GM18517 (cell line): ENCODE measurements around the gene FBXL13.
"Not testable (repeated sequence)": the region's sequence is repeated elsewhere in the genome, so short reads cannot be mapped to it uniquely, and the experiment has no call there.

Experiments
- ATAC-seq: cut with Tn5 transposase; IDR thresholded peaks from one replicate; pipeline ENCODE4 v1.9.1; 2021; ENCODE audit warnings: mild to moderate bottlenecking, moderate library complexity; ENCODE audit not compliant: unreplicated experiment

The FBXL13 gene

DNA sequence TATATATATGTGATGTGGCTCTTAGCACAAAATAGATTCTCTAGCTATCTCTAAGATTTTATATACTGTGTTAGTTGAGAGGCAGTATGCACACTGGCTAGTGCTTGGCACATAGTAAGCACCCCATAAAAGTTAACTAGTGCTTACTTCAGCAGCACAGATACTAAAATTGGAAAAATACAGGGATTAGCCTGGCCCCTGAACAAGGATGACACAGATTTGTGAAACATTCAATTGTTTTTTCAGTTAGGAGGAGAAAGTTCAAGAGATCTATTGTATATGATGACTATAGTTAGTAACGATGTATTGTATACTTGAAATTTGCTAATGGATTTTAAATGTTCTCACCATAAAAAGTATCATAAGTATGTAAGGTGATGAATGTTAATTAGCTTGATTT is 240.1 kb downstream of the FBXL13 start:
- no peak for ATAC-seq

GRCh38 chr7:102833343-102833742 is 241.3 kb downstream of the FBXL13 start:
- no peak for ATAC-seq

- no peak for ATAC-seq
These were observed 241.9 kb downstream of the FBXL13 start for GRCh38 chr7:102832674-102833073.

DNA sequence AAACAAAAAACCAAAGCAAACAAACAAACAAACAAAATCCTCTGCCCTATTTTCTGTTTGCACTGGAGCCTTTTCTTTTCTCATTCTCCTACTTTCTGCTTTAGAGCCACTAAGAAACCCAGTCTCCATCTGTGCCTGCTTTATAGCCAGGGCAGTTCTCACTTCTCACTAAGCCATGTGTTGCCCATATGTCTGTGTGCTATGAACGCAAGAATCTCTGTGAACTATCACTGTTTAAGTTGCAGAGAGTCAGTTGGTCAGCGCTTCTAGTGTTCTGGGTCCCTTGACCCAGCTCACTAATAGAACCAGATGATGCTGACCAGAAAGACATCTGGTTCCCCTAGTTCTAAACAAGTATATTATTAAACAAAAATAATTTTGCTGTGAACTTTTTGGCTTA is 244.4 kb downstream of the FBXL13 start:
- no peak for ATAC-seq

DNA sequence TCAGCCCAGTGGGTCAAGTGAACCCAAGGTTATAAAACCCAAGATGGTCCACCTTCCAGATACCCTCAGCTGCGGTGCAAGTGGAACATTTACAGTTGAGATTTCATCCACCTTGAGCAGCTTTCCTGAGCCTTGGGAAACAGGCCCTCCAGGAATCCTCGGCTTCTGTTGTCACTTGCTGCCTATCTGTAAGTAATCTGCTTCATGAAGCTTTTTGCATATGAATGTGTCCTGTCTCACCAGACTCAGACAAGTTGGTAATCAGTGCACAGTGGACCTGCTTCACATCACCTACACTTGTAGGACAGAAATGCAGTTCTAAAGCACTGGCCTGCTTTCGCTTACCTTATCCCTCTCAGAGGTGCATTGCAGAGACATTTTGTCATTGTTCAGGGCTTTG is 245.5 kb downstream of the FBXL13 start:
- no peak for ATAC-seq

- no peak for ATAC-seq
These were observed 246.3 kb downstream of the FBXL13 start for GRCh38 chr7:102828286-102828685.

DNA sequence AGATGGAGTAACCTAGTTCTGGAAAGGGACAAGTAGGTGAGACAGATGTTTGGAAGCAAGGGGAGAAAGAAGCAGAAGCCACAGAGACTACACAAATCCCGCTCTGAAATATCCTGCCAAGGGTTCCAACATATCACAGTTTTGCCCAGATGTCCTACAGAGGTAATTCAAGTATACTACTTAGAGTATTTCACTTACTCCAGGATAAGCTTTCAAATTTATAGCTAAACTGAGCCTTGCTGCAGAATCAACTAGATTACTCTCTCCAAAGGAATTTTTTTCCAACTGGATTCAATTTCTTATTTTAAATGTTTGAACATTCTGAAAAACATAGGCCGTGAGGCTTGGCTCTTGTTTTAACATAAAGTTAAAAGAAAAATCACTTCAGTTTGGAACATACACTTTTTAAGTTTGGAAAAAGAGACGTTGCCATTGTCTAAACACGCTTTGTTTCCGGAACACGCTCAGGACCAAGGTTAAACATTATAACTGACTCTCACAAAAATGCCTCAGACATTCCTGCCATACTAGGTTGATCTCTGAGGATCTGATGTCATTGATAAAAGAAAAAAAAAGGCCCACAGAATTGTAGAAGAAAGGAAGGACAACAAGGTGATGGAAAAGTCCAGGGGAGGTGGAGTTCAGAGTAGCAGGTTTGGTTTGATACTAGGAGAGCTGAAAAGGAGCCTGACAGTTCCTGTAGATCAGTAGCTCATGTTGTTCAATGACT is 251.0 kb downstream of the FBXL13 start:
- no peak for ATAC-seq

DNA sequence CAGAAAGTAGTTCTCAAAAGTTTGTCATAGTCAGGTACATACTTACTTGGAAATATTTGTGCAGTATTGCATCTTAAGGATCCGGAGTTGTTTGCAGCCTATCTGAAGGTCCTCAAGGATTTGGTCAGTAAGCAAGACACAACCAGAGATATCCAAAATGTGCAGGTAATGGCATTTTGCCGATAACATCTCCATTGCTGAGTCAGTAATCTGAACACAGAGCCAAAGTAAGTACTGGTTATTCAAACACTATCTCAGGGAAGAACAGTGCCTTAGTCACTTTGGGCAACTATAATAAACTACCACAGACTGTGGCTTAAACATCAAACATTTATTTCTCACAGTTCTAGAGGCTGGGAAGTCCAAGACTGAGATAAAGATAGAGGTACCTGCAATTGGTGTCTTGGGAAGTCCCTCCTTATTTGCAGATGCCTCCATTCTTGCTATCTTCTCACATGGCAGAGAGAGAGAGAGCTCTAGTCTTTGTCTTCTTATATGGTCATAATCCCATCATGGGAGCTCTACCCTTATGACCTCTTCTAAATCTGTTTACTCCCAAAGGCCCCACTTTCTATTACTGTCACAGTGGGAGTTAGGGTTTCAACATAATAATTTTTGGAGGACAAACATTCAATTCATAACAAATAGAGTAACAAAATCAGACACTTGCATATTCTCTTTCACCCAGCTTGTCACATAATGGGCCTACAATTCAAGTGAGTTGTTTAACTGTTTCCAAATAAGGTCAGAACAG is 252.4 kb downstream of the FBXL13 start:
- no peak for ATAC-seq

GRCh38 chr7:102819151-102819550 is 255.4 kb downstream of the FBXL13 start:
- no peak for ATAC-seq

DNA sequence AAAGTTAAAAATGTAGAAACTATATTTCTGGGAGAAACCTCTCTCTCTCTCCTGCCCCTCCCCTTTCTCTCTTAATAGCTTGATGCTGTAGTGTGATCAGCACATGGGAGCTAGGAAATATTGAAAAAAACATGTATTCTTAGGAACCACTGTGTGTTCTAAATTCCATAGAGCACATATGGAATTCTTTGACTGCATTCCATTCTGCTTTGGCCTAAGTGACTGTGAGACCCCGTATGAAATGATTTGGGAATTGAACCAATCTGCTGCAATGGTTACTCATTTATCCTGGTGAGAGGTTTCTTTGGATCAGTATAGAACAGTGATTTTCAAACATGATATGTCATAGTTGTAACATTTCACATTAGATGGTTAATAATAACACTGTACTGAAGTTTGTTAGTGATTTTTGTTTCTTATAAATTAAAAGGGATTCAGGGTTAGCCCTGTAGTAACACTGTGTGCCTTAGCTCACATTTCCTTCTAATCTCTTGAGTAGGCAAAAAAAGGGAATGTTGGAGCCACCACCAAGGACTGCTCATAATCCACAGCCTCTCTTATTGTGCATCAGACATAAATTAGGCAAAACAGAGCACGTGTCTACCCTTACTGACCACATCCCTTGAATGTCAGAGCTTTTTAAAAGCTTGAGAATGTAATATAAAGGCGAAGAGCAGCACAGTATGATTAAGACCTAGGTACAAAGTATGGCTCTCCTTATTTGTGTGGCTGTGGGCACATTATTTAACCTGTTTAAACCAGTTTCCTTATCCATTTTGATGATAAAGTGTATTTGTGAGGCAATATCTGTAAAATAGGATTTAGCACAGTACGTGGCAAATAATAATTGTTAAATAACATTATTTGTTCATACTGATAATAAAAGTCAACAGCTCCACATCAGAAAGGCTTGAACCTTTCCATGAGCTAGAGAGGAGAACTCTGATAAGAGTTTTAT is 256.7 kb downstream of the FBXL13 start:
- no peak for ATAC-seq

DNA sequence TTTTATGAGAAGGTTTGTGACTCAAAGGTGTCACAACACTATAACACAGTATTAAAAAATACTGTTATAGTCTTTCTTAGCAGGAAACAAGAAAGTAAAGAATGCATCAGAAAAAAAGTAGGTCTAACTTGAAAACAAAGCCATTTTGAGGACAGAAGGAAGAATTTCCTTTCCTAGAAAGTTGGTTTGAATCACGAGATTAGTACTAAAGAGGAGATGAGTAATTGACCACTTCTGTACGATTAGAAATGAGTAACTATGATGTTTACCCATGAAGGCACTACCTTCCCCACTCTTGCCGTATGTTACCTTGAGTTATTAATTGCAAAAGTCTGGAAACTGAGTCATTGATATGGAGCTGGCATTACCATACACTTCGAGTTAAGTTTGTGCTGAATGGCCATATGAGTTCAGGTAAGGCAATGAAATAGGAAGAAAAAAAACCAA is 260.5 kb downstream of the FBXL13 start:
- ATAC-seq, result no peak

DNA sequence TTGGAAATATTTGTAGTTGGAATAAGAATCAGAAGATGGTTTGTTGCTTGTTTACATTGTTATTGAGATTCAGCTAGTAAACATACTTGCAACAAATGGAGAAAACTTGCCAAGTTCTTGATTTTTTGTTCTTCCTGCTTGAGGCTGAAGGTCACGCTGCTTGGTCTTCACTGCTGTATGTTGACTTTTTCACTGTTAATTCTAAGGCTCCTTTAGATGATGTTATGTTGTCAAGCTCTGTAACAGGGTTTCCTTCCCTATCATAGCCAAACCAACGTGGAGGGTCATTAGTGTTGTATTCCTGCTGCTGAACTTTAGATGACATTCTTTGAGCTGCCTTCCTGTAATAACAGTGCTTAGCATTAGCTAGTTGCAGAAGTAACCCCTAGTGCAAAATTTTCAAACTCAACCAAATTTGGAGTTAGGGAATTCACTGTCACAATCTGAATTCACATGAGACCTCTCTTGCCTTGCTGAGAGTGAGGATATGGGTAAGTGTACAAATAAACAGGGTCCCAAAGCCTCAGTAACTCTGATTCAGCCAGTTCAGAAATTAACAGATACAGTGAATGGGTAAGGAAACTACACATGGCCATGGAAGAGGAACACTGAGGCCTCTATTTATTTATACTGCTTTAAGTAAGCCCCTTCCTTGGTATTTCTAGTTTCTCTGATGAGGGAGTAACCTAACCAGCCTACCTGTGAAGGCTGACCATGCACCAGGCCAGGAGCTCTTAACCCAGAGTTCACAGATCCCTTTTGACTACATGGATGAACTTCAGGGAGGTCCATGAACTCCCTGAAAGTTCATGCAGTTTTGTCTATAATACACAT is 261.2 kb downstream of the FBXL13 start:
- ATAC-seq, result no peak

DNA sequence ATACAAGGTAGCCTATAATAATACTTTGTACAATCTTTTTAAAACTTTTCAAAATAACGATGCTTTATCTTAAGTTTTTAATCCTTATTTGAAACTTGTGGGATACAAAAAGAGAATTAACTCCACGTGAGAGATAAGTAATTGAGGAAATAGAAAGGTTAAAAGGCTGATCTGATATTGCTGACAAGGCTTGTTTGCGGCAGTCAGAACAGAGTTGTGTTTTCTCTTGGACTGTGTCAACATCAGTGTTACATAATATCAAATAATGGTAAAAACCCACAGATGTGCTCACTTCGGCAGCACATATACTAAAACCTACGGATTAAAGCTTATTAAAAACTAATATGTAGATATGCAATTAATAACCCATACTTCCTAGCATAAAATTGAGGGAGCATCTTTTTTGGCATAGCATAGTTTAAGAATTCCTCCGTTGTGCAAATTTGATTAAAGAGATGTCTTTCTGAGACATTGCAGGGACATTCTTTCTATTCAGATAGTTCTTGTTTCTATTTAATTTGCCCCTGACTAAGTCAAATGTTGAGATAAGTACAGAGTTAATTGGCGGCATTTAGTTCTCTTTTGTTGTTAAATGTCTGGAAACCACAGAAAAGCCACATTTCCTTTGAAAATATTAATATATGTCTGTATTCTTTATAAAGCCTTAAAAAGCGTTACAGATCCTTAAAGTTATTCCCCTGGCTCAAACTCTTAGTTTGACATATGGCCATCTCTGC is 262.5 kb downstream of the FBXL13 start:
- ATAC-seq, result no peak

DNA sequence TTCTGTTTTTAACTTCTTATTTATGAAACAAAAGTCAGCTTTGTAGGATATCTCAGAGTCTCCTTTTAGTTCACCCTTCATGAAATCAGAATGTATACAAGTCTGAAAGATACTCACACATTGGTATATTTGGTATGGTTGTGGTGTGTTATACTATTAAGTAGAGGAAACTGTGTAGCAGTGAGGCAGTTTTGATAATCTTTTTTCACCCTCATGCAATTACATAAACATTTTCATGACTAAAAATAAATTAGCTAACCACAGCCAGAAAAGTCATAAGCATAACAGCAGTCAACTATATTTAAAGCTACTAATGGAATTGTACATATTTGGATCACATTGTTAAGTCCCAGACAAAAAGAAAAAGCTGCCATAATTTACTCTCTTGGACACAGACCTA is 263.7 kb downstream of the FBXL13 start:
- ATAC-seq, result no peak

GRCh38 chr7:102806613-102807012 is 268.0 kb downstream of the FBXL13 start:
- no peak for ATAC-seq

- ATAC-seq, result not testable (repeated sequence)
These were observed 278.5 kb downstream of the FBXL13 start for GRCh38 chr7:102795987-102796595.

- not testable (repeated sequence) for ATAC-seq
These were observed 280.0 kb downstream of the FBXL13 start for GRCh38 chr7:102794567-102794966.

GRCh38 chr7:102791831-102792230 is 282.8 kb downstream of the FBXL13 start:
- ATAC-seq, result not testable (repeated sequence)

GRCh38 chr7:102791367-102791766 is 283.2 kb downstream of the FBXL13 start:
- not testable (repeated sequence) for ATAC-seq
